C4-2B (cell line): ENCODE data around the gene TBCE.

Source experiments
- H3K27ac ChIP-seq: fragments of 450-650 bp; 2 replicates; pipeline ENCODE4 v1.5.1; 2017
- ZFX ChIP-seq: fragments of 450-650 bp; IDR thresholded peaks from 2 replicates; pipeline ENCODE4 v1.6.1; 2017
- TF ChIP-seq, protein P1 (sequence below): fragments of 450-650 bp; conservative IDR thresholded peaks from 2 replicates; pipeline ENCODE4 v1.5.1; 2017; ENCODE audit warnings: mild to moderate bottlenecking

Gene TBCE

DNA sequence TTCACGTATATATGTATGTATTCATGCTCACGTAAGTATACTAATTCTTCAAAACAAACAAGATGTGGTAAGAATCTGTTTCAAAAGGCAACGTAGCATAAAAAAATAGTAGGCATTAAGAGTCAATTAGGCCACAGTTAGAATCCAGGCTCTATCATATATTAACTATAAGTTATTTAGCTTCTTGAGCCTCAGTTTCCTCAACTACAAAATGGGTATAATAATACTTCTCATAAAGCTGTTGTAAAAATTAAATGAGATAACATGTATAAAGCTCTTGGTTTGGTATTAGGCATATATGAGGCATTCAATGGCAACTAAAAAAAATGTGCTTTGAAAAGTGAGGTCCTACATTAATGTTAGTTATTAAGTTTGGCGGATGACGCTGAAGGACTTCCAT is 127.8 kb downstream of the TBCE start:
- TF ChIP-seq, protein P1, sequence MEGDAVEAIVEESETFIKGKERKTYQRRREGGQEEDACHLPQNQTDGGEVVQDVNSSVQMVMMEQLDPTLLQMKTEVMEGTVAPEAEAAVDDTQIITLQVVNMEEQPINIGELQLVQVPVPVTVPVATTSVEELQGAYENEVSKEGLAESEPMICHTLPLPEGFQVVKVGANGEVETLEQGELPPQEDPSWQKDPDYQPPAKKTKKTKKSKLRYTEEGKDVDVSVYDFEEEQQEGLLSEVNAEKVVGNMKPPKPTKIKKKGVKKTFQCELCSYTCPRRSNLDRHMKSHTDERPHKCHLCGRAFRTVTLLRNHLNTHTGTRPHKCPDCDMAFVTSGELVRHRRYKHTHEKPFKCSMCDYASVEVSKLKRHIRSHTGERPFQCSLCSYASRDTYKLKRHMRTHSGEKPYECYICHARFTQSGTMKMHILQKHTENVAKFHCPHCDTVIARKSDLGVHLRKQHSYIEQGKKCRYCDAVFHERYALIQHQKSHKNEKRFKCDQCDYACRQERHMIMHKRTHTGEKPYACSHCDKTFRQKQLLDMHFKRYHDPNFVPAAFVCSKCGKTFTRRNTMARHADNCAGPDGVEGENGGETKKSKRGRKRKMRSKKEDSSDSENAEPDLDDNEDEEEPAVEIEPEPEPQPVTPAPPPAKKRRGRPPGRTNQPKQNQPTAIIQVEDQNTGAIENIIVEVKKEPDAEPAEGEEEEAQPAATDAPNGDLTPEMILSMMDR, result no peak
- no peak for TF ChIP-seq ZFX
- no peak overlapping the region for H3K27ac ChIP-seq

GRCh38 chr1:235495551-235495950 is 128.3 kb downstream of the TBCE start:
- TF ChIP-seq, protein P1, result no peak
- no peak for TF ChIP-seq ZFX

DNA sequence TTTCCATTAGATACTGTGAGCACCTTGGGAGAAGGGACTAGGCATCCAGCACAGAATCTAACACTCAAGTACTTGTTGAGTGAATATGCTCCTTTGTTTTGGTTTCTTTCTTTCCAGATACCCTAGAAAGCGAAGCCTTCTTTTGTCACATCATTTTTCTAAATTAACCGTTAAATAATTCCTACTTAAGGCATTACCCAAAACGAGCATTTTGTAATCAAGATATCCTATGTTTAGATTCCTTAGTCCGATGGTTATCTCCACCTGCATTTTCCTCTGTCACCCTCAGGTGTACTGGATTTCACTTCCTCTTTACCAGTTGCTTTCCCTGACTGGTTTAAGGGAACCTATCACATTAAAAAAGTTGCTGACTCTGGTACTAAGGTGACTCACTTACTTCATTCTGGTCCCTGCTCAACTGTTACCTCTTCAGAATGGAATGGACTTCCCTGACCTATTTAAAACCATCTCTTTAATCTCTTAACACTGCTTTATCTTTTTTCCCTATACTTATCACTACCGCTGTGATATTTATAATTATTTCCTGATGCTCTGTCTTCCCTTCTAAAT is 133.8 kb downstream of the TBCE start:
- no peak overlapping the region for H3K27ac ChIP-seq

More at GRCh38 chr1:235495551-235495950, 128.3 kb downstream of the TBCE start:
- H3K27ac ChIP-seq, result no peak overlapping the region

More for the DNA sequence above, 133.8 kb downstream of the TBCE start:
- TF ChIP-seq, protein P1, result no peak
- TF ChIP-seq ZFX, result no peak
